IMR-90 (cell line): ENCODE measurements around the gene NAT10. TPM values are rescaled to one million over a fixed set of nuclear protein-coding genes. Genes with fewer than 3 reads are reported as not detected.

Experiments
- ATAC-seq: fragments of 200-7000 bp; cut with Tn5 transposase; 2 replicates; pipeline ENCODE4 v1.9.1; 2020; ENCODE audit warnings: low read depth, mild to moderate bottlenecking, moderate library complexity
- BruUV-seq: library from RNA; stranded (reverse); fragments of 400-500 nt; replicated peaks from 2 replicates; lab custom pipeline; 2021; lab: Mats Ljungman, UMichigan
- CTCF ChIA-PET: fragments of 300-600 bp; formaldehyde crosslinking; extraction: SDS; loops from one replicate; lab custom pipeline; 2021; ENCODE audit warnings: antibody characterized with exemption; lab: Yijun Ruan, JAX
- POLR2A ChIA-PET: fragments of 300-600 bp; sonication (Branson Sonifier 250); formaldehyde crosslinking; loops from one replicate; lab custom pipeline; 2022; ENCODE audit warnings: antibody characterized with exemption; ENCODE audit not compliant: unreplicated experiment; lab: Charles Lee
- DNase-seq: peaks from one replicate; pipeline ENCODE4 v3.0.0; 2013
- H2AFZ ChIP-seq: replicated peaks from 2 replicates; pipeline ENCODE3; 2013; ENCODE audit warnings: low read length, mild to moderate bottlenecking; ENCODE audit not compliant: poor library complexity
- H2AK5ac ChIP-seq: 2 replicates; pipeline ENCODE4 v1.6.1; 2013; ENCODE audit warnings: low read depth, low read length, inconsistent platforms
- H2AK9ac ChIP-seq: replicated peaks from 2 replicates; pipeline ENCODE3; 2013; ENCODE audit warnings: mild to moderate bottlenecking, low read depth, low read length, moderate library complexity; ENCODE audit not compliant: poor library complexity
- H2BK120ac ChIP-seq: 2 replicates; pipeline ENCODE4 v1.6.1; 2013; ENCODE audit warnings: low read depth, low read length, inconsistent platforms
- H2BK15ac ChIP-seq: 3 replicates; pipeline ENCODE4 v1.6.1; 2013; ENCODE audit warnings: low read depth, low read length, inconsistent platforms
- H2BK20ac ChIP-seq: 2 replicates; pipeline ENCODE4 v1.6.1; 2013; ENCODE audit warnings: low read depth, mild to moderate bottlenecking, inconsistent platforms, low read length, moderate library complexity
- H2BK5ac ChIP-seq: 2 replicates; pipeline ENCODE4 v1.6.1; 2013; ENCODE audit warnings: mild to moderate bottlenecking, low read depth, low read length, inconsistent platforms; ENCODE audit not compliant: poor library complexity, severe bottlenecking
- H3K14ac ChIP-seq: replicated peaks from 2 replicates; pipeline ENCODE4 v1.6.1; 2013; ENCODE audit warnings: low read depth, low read length, inconsistent platforms
- H3K18ac ChIP-seq: 2 replicates; pipeline ENCODE4 v1.6.1; 2013; ENCODE audit warnings: low read depth, low read length, control low read depth
- H3K23ac ChIP-seq: 2 replicates; pipeline ENCODE4 v1.6.1; 2013; ENCODE audit warnings: low read depth, low read length, inconsistent platforms
- H3K27ac ChIP-seq: 2 replicates; pipeline ENCODE4 v1.5.1; 2013; ENCODE audit warnings: mild to moderate bottlenecking, control low read depth, low read length; ENCODE audit not compliant: insufficient read depth
- H3K27me3 ChIP-seq: 2 replicates; pipeline ENCODE4 v1.6.1; 2013; ENCODE audit warnings: low read length; ENCODE audit not compliant: control insufficient read depth, insufficient read depth
- H3K36me3 ChIP-seq: 2 replicates; pipeline ENCODE4 v1.6.1; 2013; ENCODE audit warnings: low read length, mixed read lengths; ENCODE audit not compliant: control insufficient read depth, insufficient read depth
- H3K4ac ChIP-seq: 2 replicates; pipeline ENCODE4 v1.6.1; 2013; ENCODE audit warnings: low read depth, low read length, inconsistent platforms
- H3K4me1 ChIP-seq: 2 replicates; pipeline ENCODE4 v1.6.1; 2013; ENCODE audit warnings: low read length, mixed read lengths; ENCODE audit not compliant: control insufficient read depth, insufficient read depth
- H3K4me2 ChIP-seq: 2 replicates; pipeline ENCODE4 v1.6.1; 2013; ENCODE audit warnings: low read depth, mild to moderate bottlenecking, control low read depth, low read length, moderate library complexity
- H3K4me3 ChIP-seq: 2 replicates; pipeline ENCODE4 v1.5.1; 2013; ENCODE audit warnings: low read depth, mild to moderate bottlenecking, control low read depth, low read length, moderate library complexity; ENCODE audit not compliant: insufficient read depth
- H3K56ac ChIP-seq: 2 replicates; pipeline ENCODE4 v1.6.1; 2013; ENCODE audit warnings: low read length, inconsistent platforms; ENCODE audit not compliant: insufficient read depth; ENCODE audit errors: extremely low read depth
- H3K79me1 ChIP-seq, 2 experiments: 2 replicates each; pipeline ENCODE4 v1.6.1; 2013; ENCODE audit warnings: low read length in 2 of 2, inconsistent platforms in 1 of 2, low read depth in 1 of 2
- H3K9ac ChIP-seq: 2 replicates; pipeline ENCODE4 v1.6.1; 2013; ENCODE audit warnings: low read depth, low read length, control low read depth
- H3K9me1 ChIP-seq: 2 replicates; pipeline ENCODE4 v1.6.1; 2013; ENCODE audit warnings: low read length, inconsistent platforms; ENCODE audit not compliant: insufficient read depth
- H3K9me3 ChIP-seq: 2 replicates; pipeline ENCODE4 v1.6.1; 2013; ENCODE audit warnings: low read length; ENCODE audit not compliant: control insufficient read depth, insufficient read depth
- H4K20me1 ChIP-seq: 2 replicates; pipeline ENCODE4 v1.6.1; 2013; ENCODE audit warnings: low read length, inconsistent platforms; ENCODE audit not compliant: insufficient read depth
- H4K5ac ChIP-seq: 2 replicates; pipeline ENCODE4 v1.6.1; 2013; ENCODE audit warnings: mild to moderate bottlenecking, low read depth, low read length, control low read depth
- H4K8ac ChIP-seq, 2 experiments: 2 replicates each; pipeline ENCODE4 v1.6.1; 2013; ENCODE audit warnings: low read depth in 2 of 2, low read length in 2 of 2, control low read depth in 1 of 2, inconsistent platforms in 1 of 2
- H4K91ac ChIP-seq: 2 replicates; pipeline ENCODE4 v1.6.1; 2013; ENCODE audit warnings: low read depth, low read length, inconsistent platforms; ENCODE audit not compliant: insufficient read depth
- CEBPB ChIP-seq: IDR thresholded peaks from 2 replicates; pipeline ENCODE4 v1.6.1; 2012; ENCODE audit warnings: low read depth, low read length, improper control_type of control experiment
- CTCF ChIP-seq: conservative IDR thresholded peaks from 2 replicates; pipeline ENCODE4 v1.5.1; 2012; ENCODE audit warnings: mild to moderate bottlenecking, low read depth, low read length, improper control_type of control experiment
- ELK1 ChIP-seq: fragments of 150-350 bp; IDR thresholded peaks from 2 replicates; pipeline ENCODE4 v1.6.1; 2016; ENCODE audit warnings: low read depth, mild to moderate bottlenecking, low read length, moderate library complexity, borderline replicate concordance
- MAFK ChIP-seq: IDR thresholded peaks from 2 replicates; pipeline ENCODE4 v1.6.1; 2012; ENCODE audit warnings: low read depth, low read length, improper control_type of control experiment
- MAZ ChIP-seq: IDR thresholded peaks from 2 replicates; pipeline ENCODE4 v1.6.1; 2012; ENCODE audit warnings: low read depth, mild to moderate bottlenecking, low read length, improper control_type of control experiment, moderate library complexity, borderline replicate concordance
- RFX5 ChIP-seq: IDR thresholded peaks from 2 replicates; pipeline ENCODE4 v1.8.0; 2012; ENCODE audit warnings: low read depth, mild to moderate bottlenecking, low read length, moderate library complexity
- WGBS, 2 experiments: methylation state at CpG; one replicate each; pipeline versions ENCODE4 v1.1.5 to v1.1.7; 2013; ENCODE audit warnings: missing lambda C conversion rate in 2 of 2; ENCODE audit not compliant: insufficient read length in 1 of 2; ENCODE audit errors: extremely low coverage in 2 of 2; 5-methylcytosine and 5-hydroxymethylcytosine counted together
- dilution Hi-C: fragments of 300-500 bp; cut with HindIII; formaldehyde crosslinking; loops from one replicate; pipeline ENCODE4 v1.14.3; 2018; ENCODE audit warnings: low sequenced_read_pairs; ENCODE audit not compliant: unreplicated experiment
- in situ Hi-C: fragments of 300-500 bp; cut with MboI; formaldehyde crosslinking; loops from 3 replicates; pipeline ENCODE4 v1.14.3; 2019; ENCODE audit warnings: low sequenced_read_pairs, inconsistent platforms, mixed read lengths
- intact Hi-C: fragments of 100-400 bp; cut with micrococcal nuclease; formaldehyde crosslinking; loops from 2 replicates; pipeline ENCODE4 v1.10.0; 2022
- polyA plus RNA-seq, 3 experiments: library from polyadenylated mRNA; depleted of rRNA; stranded (reverse); fragments of >200 nt; gene quantifications; 2 replicates each; pipeline ENCODE4 v1.2.3, GENCODE V29; 2012; ENCODE audit warnings: low replicate concordance in 1 of 3
- total RNA-seq: library from RNA; depleted of rRNA; stranded (reverse); fragments of >200 nt; gene quantifications from 2 replicates; pipeline ENCODE4 v1.2.3, GENCODE V29; 2012
- TF ChIP-seq, protein P1 (sequence below): fragments of 150-350 bp; IDR thresholded peaks from 2 replicates; pipeline ENCODE4 v1.6.1; 2017; ENCODE audit warnings: mild to moderate bottlenecking, antibody characterized with exemption, low read length, low read depth

The NAT10 gene
- total and polyA plus RNA-seq, 2 of the 4 experiments (the other 2 are of a cell fraction): 28.1 to 34.8 TPM

- H3K14ac ChIP-seq: no peak overlapping the region
- H3K79me1 ChIP-seq: peaks cover 0 to 7% of the 10 kb centered on the region in 2 experiments; a peak in 2 of 4 replicates
- H2AFZ ChIP-seq: no peak overlapping the region
- no peak for DNase-seq
- no peak overlapping the region for H3K9ac ChIP-seq
- H3K56ac ChIP-seq: no peak overlapping the region
- H2AK5ac ChIP-seq: no peak overlapping the region
- no peaks in the 10 kb centered on the region for H3K9me3 ChIP-seq
- WGBS, 2 experiments: no CpG with 5 or more reads among the region's 2 CpGs
- BruUV-seq: no TSS peak
- H3K23ac ChIP-seq: peak overlapping the region; percentile 36; the same call in 1 of the 2 replicates
- no peaks in the 10 kb centered on the region for H3K27me3 ChIP-seq
- no peak overlapping the region for H4K5ac ChIP-seq
- in situ Hi-C loops: no loop called here
- intact Hi-C loops: no loop called here
- H4K91ac ChIP-seq: no peak overlapping the region
- peaks cover 14% of the 10 kb centered on the region for H3K36me3 ChIP-seq
- peaks cover 8% of the 10 kb centered on the region for H3K4me1 ChIP-seq
- CTCF ChIA-PET: no interaction called here
- H2BK120ac ChIP-seq: no peak overlapping the region
- H2BK20ac ChIP-seq: no peak overlapping the region
- H2AK9ac ChIP-seq: no peak overlapping the region
- no peak overlapping the region for H4K8ac ChIP-seq
- no peak overlapping the region for H2BK5ac ChIP-seq
- POLR2A ChIA-PET: interaction anchor here (1.0 kb wide), 1 partner anchor 12 kb away, joined by 4 read pairs; no protein-coding TSS in a partner anchor
- no peak overlapping the region for H2BK15ac ChIP-seq
- H3K4me3 ChIP-seq: no peak overlapping the region
- no peak for TF ChIP-seq MAFK
- TF ChIP-seq ELK1: no peak
- TF ChIP-seq RFX5: no peak
- TF ChIP-seq, protein P1, sequence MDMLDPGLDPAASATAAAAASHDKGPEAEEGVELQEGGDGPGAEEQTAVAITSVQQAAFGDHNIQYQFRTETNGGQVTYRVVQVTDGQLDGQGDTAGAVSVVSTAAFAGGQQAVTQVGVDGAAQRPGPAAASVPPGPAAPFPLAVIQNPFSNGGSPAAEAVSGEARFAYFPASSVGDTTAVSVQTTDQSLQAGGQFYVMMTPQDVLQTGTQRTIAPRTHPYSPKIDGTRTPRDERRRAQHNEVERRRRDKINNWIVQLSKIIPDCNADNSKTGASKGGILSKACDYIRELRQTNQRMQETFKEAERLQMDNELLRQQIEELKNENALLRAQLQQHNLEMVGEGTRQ: no peak
- TF ChIP-seq CEBPB: no peak
- no peak for TF ChIP-seq CTCF
- no peak for TF ChIP-seq MAZ
- ATAC-seq: no peak
- dilution Hi-C loops: no loop called here
- H3K9me1 ChIP-seq: no peaks in the 10 kb centered on the region; the same call in 1 of the 2 replicates
- H3K4me2 ChIP-seq: no peak overlapping the region
- H3K18ac ChIP-seq: no peak overlapping the region
- no peak overlapping the region for H3K4ac ChIP-seq
- peaks cover 86% of the 10 kb centered on the region for H4K20me1 ChIP-seq
- H3K27ac ChIP-seq: no peak overlapping the region
Measured at GRCh38 chr11:34056672-34057071, 48.8 kb upstream of the NAT10 start.
